LoVo (cell line): ENCODE data around the gene F2RL2.

ENCODE experiments used
- DNase-seq: peaks from one replicate; pipeline ENCODE4 v3.0.0-alpha.2; 2016; ENCODE audit warnings: low spot score

Gene F2RL2

DNA sequence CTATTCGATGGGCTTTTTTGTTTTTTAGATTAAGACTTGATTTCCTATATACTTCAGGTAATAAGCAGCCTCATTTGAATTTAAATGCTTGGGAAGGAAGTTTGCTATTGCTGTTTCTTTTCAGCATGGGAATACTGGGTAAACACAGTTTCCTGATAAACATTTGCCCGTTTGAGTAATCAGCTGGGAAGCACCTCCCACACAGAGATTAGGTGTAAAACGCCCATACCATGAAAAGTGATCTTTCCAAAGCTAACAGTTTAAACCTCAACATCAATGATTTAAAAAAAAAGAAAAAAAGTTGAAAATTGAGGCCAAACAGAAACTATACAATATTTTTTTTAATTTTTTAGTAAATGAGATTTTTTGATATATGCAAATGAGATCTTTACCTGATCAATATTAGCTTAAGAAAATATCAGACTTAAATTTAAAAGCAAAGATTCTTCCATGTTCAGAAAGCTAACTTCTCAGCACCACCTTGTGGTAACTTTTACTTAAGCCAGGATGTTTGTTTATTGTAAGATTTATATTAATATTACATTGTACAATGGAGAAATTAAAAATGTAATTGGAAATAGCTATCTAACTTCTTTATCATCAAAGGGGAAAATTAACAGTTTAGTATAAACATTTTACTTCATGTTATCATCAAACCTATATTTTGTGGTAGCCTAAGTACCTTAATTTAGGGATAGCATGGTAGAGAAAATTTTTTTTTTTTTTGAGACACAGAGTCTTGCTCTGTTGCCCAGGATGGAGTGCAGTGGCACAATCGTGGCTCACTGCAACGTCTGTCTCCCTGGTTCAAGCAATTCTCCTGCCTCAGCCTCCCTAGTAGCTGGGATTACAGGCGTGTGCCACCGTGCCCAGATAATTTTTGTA, 39.8 kb downstream of the F2RL2 start:
- peak; percentile 37 for DNase-seq

DNA sequence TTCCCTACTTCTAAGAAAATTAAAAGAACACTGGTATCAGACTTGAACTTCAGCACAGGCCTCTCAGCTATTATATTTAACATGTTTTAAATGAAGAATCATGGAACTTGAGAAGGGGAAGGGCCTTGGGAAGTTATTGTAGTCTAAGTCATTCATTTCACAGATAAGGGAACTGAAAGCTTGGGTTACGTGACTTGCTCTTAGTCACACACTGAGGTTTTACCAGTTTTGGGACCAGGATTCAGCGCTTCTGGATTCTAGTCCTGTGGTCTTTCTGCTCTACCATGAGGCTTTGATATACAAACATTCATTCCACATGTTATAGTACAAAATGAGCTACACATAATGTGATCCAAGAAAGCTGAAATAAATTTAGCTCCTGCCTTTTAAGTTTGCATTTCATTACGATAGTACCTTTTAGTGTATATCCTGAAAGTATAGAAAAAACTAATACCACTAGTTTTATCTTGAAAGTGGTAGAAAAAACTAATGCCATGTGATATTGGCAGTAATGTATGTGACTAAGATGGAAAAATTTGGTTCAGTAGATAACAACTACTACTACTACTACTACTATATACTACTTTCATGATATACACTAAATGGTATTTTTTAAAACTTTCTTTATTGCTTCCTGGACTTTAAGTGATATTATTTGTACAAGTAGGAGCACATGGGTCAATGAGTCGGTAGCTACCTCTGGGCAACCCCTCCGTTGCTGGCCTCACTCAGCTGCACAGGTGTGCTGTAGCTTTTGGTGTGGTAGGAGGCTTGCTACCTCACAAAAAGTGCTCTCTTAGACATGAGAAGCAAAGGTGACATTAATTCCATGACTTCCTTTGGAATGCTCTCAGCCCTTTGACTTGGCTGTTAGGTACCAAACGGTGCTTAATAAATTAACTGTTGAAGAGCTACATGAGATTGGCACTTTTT, 40.7 kb downstream of the F2RL2 start:
- no peak for DNase-seq

DNA sequence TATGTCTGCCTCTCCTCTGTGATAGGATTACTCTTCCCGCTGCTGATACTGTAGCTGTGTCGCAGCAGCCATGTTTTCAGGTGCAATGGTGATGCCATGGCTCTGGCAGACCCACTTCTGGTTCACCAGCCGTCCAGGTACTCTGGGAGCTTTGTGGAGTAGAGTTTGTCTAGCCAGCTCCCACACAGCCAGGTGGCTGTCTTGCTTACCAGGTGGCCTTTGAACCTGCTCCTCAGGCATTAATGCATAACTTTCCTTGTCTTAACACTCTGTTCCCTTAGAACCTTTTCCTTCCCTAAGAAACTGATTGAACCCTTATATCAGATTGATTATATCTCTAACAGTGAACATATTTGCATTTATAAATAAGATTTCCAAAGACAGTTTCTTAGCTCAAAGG, 42.2 kb downstream of the F2RL2 start:
- DNase-seq: no peak

DNA sequence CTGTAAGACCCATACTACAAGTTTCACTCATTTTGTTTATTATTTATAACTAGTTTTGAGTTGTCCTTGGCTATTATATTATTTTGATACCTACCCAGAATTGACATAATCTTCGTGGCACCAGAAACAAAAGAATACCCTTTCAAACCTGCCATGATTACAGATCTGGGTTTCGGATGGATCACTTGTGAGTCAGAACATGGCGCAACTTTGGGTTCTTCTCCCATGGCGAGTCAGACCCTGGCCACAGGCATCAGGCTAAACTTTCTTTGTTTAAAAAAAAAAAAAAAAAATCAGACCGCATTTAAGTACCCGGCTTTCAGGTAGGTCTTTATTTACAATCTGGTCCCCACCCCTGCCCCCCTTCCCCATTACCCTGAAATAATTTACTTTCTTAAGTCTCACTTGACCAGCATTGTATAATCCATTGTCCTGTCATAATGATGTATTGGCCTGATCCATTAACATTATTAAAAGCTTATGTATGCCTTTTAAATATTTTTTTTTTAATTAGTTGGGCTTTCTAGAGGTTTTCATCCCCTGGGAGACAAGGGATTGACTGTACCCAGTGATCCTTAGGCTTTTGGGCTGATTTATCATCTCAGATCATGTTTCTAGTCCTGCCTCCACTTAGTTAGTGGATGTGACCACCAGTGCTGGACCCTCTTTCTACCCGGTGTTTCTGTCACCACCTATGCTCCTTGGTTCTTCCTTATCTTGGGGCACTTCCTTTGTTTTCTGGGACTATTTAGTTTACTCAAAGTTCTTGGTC, 43.9 kb downstream of the F2RL2 start:
- DNase-seq: no peak

DNA sequence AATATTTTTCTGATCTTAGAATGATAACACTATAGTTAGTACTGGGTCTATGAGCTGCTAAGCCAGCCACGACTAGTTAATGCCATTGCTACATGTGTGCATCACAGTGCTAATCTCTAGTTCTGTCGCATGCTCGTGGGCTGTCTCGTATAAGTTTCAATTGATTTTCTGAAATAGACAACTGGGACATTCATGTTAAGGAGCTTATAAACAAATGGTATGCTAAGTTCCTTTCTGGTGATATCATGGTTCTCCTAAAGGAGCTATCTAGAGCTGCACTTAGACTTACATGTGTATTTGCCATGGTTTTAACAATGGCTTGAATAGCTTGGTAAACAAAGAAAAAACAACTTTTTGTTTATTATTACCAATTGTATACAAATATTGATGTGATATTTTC, 46.2 kb downstream of the F2RL2 start:
- no peak for DNase-seq

DNA sequence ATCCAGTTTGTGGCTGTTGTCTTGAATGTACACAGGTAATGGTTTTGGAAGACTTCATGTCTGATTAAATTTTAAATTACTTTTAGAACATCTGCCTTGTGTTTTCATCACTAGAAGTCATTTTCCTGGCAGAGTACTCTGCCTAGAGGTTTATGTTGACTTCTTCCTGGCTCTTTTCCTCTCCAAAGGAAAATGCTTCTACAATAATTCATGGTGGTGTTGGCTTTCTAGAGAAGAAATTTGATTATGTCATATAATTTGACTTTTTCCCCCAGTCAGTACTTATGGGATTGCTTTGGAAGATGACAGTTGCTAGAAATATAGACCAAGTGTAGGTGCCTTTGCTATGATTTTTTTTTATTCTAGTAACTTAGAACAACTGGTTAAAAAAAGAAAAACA, 46.8 kb downstream of the F2RL2 start:
- DNase-seq: no peak

DNA sequence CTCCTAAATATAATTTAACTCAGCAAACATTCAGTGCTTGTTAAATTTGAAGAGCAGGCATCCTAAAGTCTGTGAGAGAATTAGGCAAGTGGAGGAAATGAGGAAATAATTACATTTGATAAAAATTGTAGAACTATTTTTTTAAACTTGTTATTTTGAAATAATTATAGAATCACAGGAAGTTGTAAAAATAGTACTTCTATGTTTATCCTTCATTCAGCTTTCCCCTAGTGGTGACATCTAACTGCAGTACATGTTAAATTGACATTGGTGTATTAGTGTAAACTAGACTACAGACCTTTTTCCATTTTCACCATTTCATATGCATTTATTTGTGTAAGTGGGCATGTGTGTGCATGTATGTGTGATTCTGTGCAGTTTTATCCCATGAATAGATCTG, 51.6 kb downstream of the F2RL2 start:
- DNase-seq: no peak

DNA sequence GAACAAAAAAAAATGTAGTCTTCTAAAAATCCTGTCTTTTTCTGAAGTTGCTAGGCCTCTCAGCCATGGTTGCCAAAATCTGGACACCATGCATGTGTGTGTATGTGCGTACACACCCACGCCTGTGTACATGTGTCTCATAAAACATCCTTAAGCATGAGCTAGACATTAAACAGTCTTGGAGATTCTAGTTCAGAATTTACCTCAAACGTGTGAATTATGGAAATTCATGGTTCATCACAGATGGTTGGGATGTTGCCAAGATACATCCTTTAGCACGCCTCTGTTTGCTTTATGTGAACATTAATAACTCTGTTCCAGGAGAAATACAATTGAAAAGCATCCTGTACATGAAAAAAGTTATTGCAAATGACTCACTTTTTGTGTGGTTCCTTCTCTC, 53.0 kb downstream of the F2RL2 start:
- no peak for DNase-seq
